Coronary artery (tissue), 2 donors: ENCODE data around the gene BTN1A1.

Source experiments
- DNase-seq: peaks from one replicate; pipeline ENCODE4 v3.0.0-alpha.2; 2017; ENCODE audit warnings: low spot score
- H3K27ac ChIP-seq, 2 donors: fragments of 200-600 bp; sonication (generic); one replicate each; pipeline ENCODE4 v1.5.1; 2016 to 2019
- H3K4me3 ChIP-seq: fragments of 200-600 bp; sonication (generic); 2 replicates; pipeline ENCODE4 v1.5.1; 2016; ENCODE audit warnings: mild to moderate bottlenecking, moderate library complexity
- CTCF ChIP-seq: fragments of 200-600 bp; sonication (generic); IDR thresholded peaks from one replicate; pipeline ENCODE4 v1.5.1; 2019; ENCODE audit warnings: antibody characterized with exemption

BTN1A1 gene

GRCh38 chr6:26524722-26525370 lies 24.7 kb downstream of the BTN1A1 start:
- Histone ChIP-seq H3K27ac (no peak overlapping the region), H3K4me3 (no peak overlapping the region)
- no peak for DNase-seq
- TF ChIP-seq CTCF, result no peak

GRCh38 chr6:26525838-26526237 lies 25.7 kb downstream of the BTN1A1 start:
- TF ChIP-seq CTCF, result no peak
- no peak for DNase-seq
- Histone ChIP-seq H3K4me3 (no peak overlapping the region), H3K27ac (no peak overlapping the region)

- DNase-seq, result no peak
- H3K27ac ChIP-seq, result no peak overlapping the region
- no peak for TF ChIP-seq CTCF
- H3K4me3 ChIP-seq, result no peak overlapping the region
These were observed 26.8 kb downstream of the BTN1A1 start for GRCh38 chr6:26526928-26527327.

- TF ChIP-seq CTCF, result no peak
- DNase-seq, result no peak
- Histone ChIP-seq H3K27ac (no peak overlapping the region), H3K4me3 (no peak overlapping the region)
These were observed 30.1 kb downstream of the BTN1A1 start for GRCh38 chr6:26530203-26530602.

- no peak for DNase-seq
- Histone ChIP-seq H3K27ac (peak overlapping the region in 1 of 2 donors; percentile 90), H3K4me3 (no peak overlapping the region)
- no peak for TF ChIP-seq CTCF
These were observed 31.8 kb downstream of the BTN1A1 start for GRCh38 chr6:26531897-26532296.

GRCh38 chr6:26532699-26533531 lies 32.8 kb downstream of the BTN1A1 start:
- DNase-seq, result peak; percentile 92
- Histone ChIP-seq H3K4me3 (peak overlapping the region; percentile 86), H3K27ac (peak overlapping the region; percentile 60 to 90)
- no peak for TF ChIP-seq CTCF

- DNase-seq, result no peak
- Histone ChIP-seq H3K27ac (peak overlapping the region; percentile 60 to 90), H3K4me3 (peak overlapping the region; percentile 86)
- TF ChIP-seq CTCF, result no peak
These were observed 33.4 kb downstream of the BTN1A1 start for GRCh38 chr6:26533532-26533931.
